ENCODE results near the gene EIF3L. TPM values are rescaled to one million over a fixed set of nuclear protein-coding genes. Genes with fewer than 3 reads are reported as not detected.
A peak's percentile ranks its signal among the peaks of the same experiment; 100 is the strongest.

EIF3L gene
- total RNA-seq, 1 experiment from 2014 or later, result 739 TPM

GRCh38 chr22:37802310-37803194, 46.7 kb upstream of the EIF3L start:
- H2BK15ac ChIP-seq (ENCODE audit: low read depth, low read length), result no peak overlapping the region
- H2AK5ac ChIP-seq (ENCODE audit: insufficient read length, low read length), result no peak overlapping the region
- peaks cover 47% of the 10 kb centered on the region for H3K23me2 ChIP-seq (ENCODE audit: insufficient read length, low read depth, low read length, poor library complexity, severe bottlenecking)
- peak; percentile 30; the same call in 1 of the 3 replicates for TF ChIP-seq CTCF (conservative IDR thresholded peaks at IDR 0.05)
- peak; percentile 80 for DNase-seq
- H3T11ph ChIP-seq (ENCODE audit: low read length), result no peak overlapping the region
- Mint-ChIP-seq H3K4me1 (peaks cover 30 to 32% of the 10 kb centered on the region in 2 experiments), H3K36me3 (ENCODE audit: insufficient read depth in 1 of 3, low read depth in 3 of 3) (no peaks in the 10 kb centered on the region; a peak in 1 of 7 replicates), H3K27ac (peak overlapping the region; percentile 55 to 86 (median 81); a peak in 3 of 7 replicates), H3K4me3 (peak overlapping the region; percentile 66 to 89), H3K9me3 (peaks cover 0 to 4% of the 10 kb centered on the region in 2 experiments; a peak in 3 of 5 replicates), H3K27me3 (ENCODE audit: low read depth) (peaks cover 70% of the 10 kb centered on the region)
- H2BK120ac ChIP-seq (ENCODE audit: low read depth, low read length, poor library complexity, severe bottlenecking), result no peak overlapping the region
- H4K5ac ChIP-seq (ENCODE audit: insufficient read length, low read depth, low read length), result no peak overlapping the region
- no peaks in the 10 kb centered on the region; the same call in 1 of the 2 replicates for H3K4me1 ChIP-seq (ENCODE audit: insufficient read depth, low read length)
- H4K91ac ChIP-seq (ENCODE audit: insufficient read length, low read depth, low read length), result no peak overlapping the region
- no peak overlapping the region for H3K18ac ChIP-seq (ENCODE audit: insufficient read length, low read depth, low read length)
- H3K79me2 ChIP-seq (ENCODE audit: insufficient read depth, low read length), result no peaks in the 10 kb centered on the region
- H3K14ac ChIP-seq (ENCODE audit: insufficient read depth, low read length), result no peak overlapping the region; the same call in 1 of the 2 replicates
- H3K56ac ChIP-seq (ENCODE audit: insufficient read length, low read depth, low read length), result no peak overlapping the region
- H3K9ac ChIP-seq (ENCODE audit: extremely low read depth, insufficient read length, low read length), result no peak overlapping the region
- no peaks in the 10 kb centered on the region for H3K79me1 ChIP-seq (ENCODE audit: insufficient read depth, low read depth, low read length, poor library complexity, severe bottlenecking)
- H2BK12ac ChIP-seq (ENCODE audit: insufficient read length, low read depth, low read length), result no peak overlapping the region
- H3K4me2 ChIP-seq (ENCODE audit: insufficient read depth, insufficient read length, low read length), result peak overlapping the region; percentile 87
- no peak overlapping the region for H3K4ac ChIP-seq (ENCODE audit: low read depth, low read length)
- H2BK20ac ChIP-seq (ENCODE audit: low read depth, low read length, poor library complexity, severe bottlenecking), result no peak overlapping the region
- H2BK5ac ChIP-seq (ENCODE audit: insufficient read length, low read length), result no peak overlapping the region
- no peak overlapping the region for H3K27ac ChIP-seq (ENCODE audit: insufficient read length, low read depth, low read length)
- H2AFZ ChIP-seq (ENCODE audit: low read length), result no peak overlapping the region
- no peaks in the 10 kb centered on the region for H3K9me3 ChIP-seq (ENCODE audit: control insufficient read depth, low read depth, low read length)
- no CpG with 5 or more reads among the region's 63 CpGs for WGBS (ENCODE audit: extremely low coverage, insufficient read length, low lambda C conversion rate)
- no peak overlapping the region for H3K23ac ChIP-seq (ENCODE audit: insufficient read length, low read depth, low read length)
- peaks cover 13% of the 10 kb centered on the region; the same call in 1 of the 2 replicates for H3K27me3 ChIP-seq (ENCODE audit: insufficient read depth, low read length)
- no peaks in the 10 kb centered on the region for H4K20me1 ChIP-seq (ENCODE audit: control insufficient read depth, insufficient read depth, insufficient read length)
- H4K8ac ChIP-seq (replicated peaks; ENCODE audit: insufficient read length, low read depth, low read length), result no peak overlapping the region

Data from H9 (cell line).